ENCODE results near the gene TFB2M. TPM values are rescaled to one million over a fixed set of nuclear protein-coding genes. Genes with fewer than 3 reads are reported as not detected.

TFB2M gene
- total and polyA plus RNA-seq, 2 of the 13 experiments (the other 11 are each of a cell fraction or from before 2014, with no cell fraction given) = 15.7 to 31.4 TPM

- intact Hi-C loops (cut with micrococcal nuclease; ENCODE audit: unreplicated experiment) = no loop called here
Measured at GRCh38 chr1:246597340-246597739, 31.3 kb upstream of the TFB2M start.

GRCh38 chr1:246595146-246595545, 29.1 kb upstream of the TFB2M start:
- H3K4me1 ChIP-seq (ENCODE audit: insufficient read depth, low read length) = no peaks in the 10 kb centered on the region
- in situ Hi-C loops (cut with HindIII; ENCODE audit: extremely low pct_ligation_motif_present, low pct_unique_long_range_greater_than_20kb) = no loop called here
- H3K9ac ChIP-seq (ENCODE audit: insufficient read depth, low read depth, low read length) = no peak overlapping the region
- BruUV-seq (replicated peaks) = no TSS peak
- FAIRE-seq (no peak), ATAC-seq (no peak), DNase-seq (ENCODE audit: low spot score) (no peak)
- CTCF ChIA-PET (ENCODE audit: low intra/inter-chr PET ratio, low total read pairs) = no interaction called here
- intact Hi-C loops (cut with micrococcal nuclease; ENCODE audit: unreplicated experiment) = no loop called here
- peaks cover 3 to 19% of the 10 kb centered on the region in 2 experiments; a peak in 4 of 5 replicates for H3K36me3 ChIP-seq (replicated peaks in 1 of 2; ENCODE audit: control insufficient read depth in 1 of 2, insufficient read depth in 2 of 2, low read length in 2 of 2)
- POLR2A ChIA-PET = interaction anchor here (1.2 kb wide), 1 partner anchor 29 kb away, joined by 3 read pairs; the partner anchor contains the start of genes CNST and TFB2M
- H4K20me1 ChIP-seq (ENCODE audit: insufficient read depth, low read length) = no peaks in the 10 kb centered on the region
- no peaks in the 10 kb centered on the region for H3K27me3 ChIP-seq (ENCODE audit: control insufficient read depth in 1 of 2, insufficient read depth in 2 of 2, low read length in 2 of 2)
- H3K27ac ChIP-seq (ENCODE audit: extremely low read length, insufficient read depth, low read length) = no peak overlapping the region
- no peak overlapping the region for H3K4me2 ChIP-seq (ENCODE audit: low read depth, low read length)
- 95% methylated on average over 3 of the region's 3 CpGs for WGBS (ENCODE audit: low lambda C conversion rate)
- H3K9me3 ChIP-seq (ENCODE audit: low read length) = no peaks in the 10 kb centered on the region
- H3K4me3 ChIP-seq (replicated peaks in 1 of 3; ENCODE audit: insufficient read depth in 1 of 3, low read depth in 2 of 3, low read length in 3 of 3) = no peak overlapping the region
- H3K79me2 ChIP-seq (ENCODE audit: insufficient read depth, low read length) = peaks cover 3% of the 10 kb centered on the region
- H2AFZ ChIP-seq (ENCODE audit: low read length) = no peak overlapping the region
- no peak for TF ChIP-seq KDM1A (CRISPR knock-in tag; IDR thresholded peaks at IDR 0.05)
- no peak for TF ChIP-seq ZNF546 (CRISPR knock-in tag; conservative IDR thresholded peaks at IDR 0.05)
- no peak for TF ChIP-seq ZMYM3 (CRISPR knock-in tag; IDR thresholded peaks at IDR 0.05)
- no peak for TF ChIP-seq XBP1 (CRISPR knock-in tag; IDR thresholded peaks at IDR 0.05)
- TF ChIP-seq ZFP36L2 (CRISPR knock-in tag; IDR thresholded peaks at IDR 0.05) = no peak
- no peak for TF ChIP-seq ZNF468 (CRISPR knock-in tag; IDR thresholded peaks at IDR 0.05)
- no peak for TF ChIP-seq BRF2 (CRISPR knock-in tag; IDR thresholded peaks at IDR 0.05)
- no peak for TF ChIP-seq ONECUT2 (CRISPR knock-in tag; IDR thresholded peaks at IDR 0.05)
- TF ChIP-seq MYPOP (CRISPR knock-in tag; IDR thresholded peaks at IDR 0.05) = no peak

More at GRCh38 chr1:246597340-246597739, 31.3 kb upstream of the TFB2M start:
- WGBS (ENCODE audit: low lambda C conversion rate) = 96% methylated on average over 5 of the region's 5 CpGs
- Histone ChIP-seq H4K20me1 (ENCODE audit: insufficient read depth, low read length) (no peaks in the 10 kb centered on the region), H3K36me3 (replicated peaks in 1 of 2; ENCODE audit: control insufficient read depth in 1 of 2, insufficient read depth in 2 of 2, low read length in 2 of 2) (peaks cover 5 to 19% of the 10 kb centered on the region in 2 experiments; a peak in 4 of 5 replicates), H3K9me3 (ENCODE audit: low read length) (no peaks in the 10 kb centered on the region), H2AFZ (ENCODE audit: low read length) (no peak overlapping the region), H3K4me3 (replicated peaks in 1 of 3; ENCODE audit: insufficient read depth in 1 of 3, low read depth in 2 of 3, low read length in 3 of 3) (no peak overlapping the region), H3K4me2 (ENCODE audit: low read depth, low read length) (no peak overlapping the region), H3K4me1 (ENCODE audit: insufficient read depth, low read length) (no peaks in the 10 kb centered on the region), H3K27me3 (ENCODE audit: control insufficient read depth in 1 of 2, insufficient read depth in 2 of 2, low read length in 2 of 2) (no peaks in the 10 kb centered on the region), H3K79me2 (ENCODE audit: insufficient read depth, low read length) (no peaks in the 10 kb centered on the region), H3K27ac (ENCODE audit: extremely low read length, insufficient read depth, low read length) (no peak overlapping the region), H3K9ac (ENCODE audit: insufficient read depth, low read depth, low read length) (no peak overlapping the region)
- FAIRE-seq = no peak
- TF ChIP-seq ZBTB33 (CRISPR knock-in tag; IDR thresholded peaks at IDR 0.05) (peak; percentile 76; the same call in 1 of the 2 replicates), BCL6 (CRISPR knock-in tag; IDR thresholded peaks at IDR 0.05) (no peak), HNF4G (IDR thresholded peaks at IDR 0.05; ENCODE audit: borderline replicate concordance, low read depth, low read length) (no peak), HNF4G (CRISPR knock-in tag; IDR thresholded peaks at IDR 0.05; ENCODE audit: borderline replicate concordance, low read depth) (no peak), RFX1 (IDR thresholded peaks at IDR 0.05) (peak; percentile 69), ZNF44 (CRISPR knock-in tag; IDR thresholded peaks at IDR 0.05) (no peak)
- in situ Hi-C loops (cut with HindIII; ENCODE audit: extremely low pct_ligation_motif_present, low pct_unique_long_range_greater_than_20kb) = no loop called here
- DNase-seq (ENCODE audit: low spot score) = peak; percentile 18
- ChIA-PET CTCF (ENCODE audit: low intra/inter-chr PET ratio, low total read pairs) (no interaction called here), POLR2A (no interaction called here)
- no peak for ATAC-seq
- BruUV-seq (replicated peaks) = no TSS peak
